GM10266 (cell line): Measurements from ENCODE around the gene FUT3.
A peak's percentile ranks its signal among the peaks of the same experiment; 100 is the strongest.

Source experiments
- DNase-seq: peaks from one replicate; pipeline ENCODE4 v3.0.0; 2012; ENCODE audit errors: extremely low spot score
- TF ChIP-seq, protein P1 (sequence below): IDR thresholded peaks from 2 replicates; pipeline ENCODE4 v1.5.1; 2012; ENCODE audit warnings: mild to moderate bottlenecking, low read depth; ENCODE audit not compliant: control insufficient read depth, insufficient read depth; ENCODE audit errors: missing control alignments

FUT3 gene

DNA sequence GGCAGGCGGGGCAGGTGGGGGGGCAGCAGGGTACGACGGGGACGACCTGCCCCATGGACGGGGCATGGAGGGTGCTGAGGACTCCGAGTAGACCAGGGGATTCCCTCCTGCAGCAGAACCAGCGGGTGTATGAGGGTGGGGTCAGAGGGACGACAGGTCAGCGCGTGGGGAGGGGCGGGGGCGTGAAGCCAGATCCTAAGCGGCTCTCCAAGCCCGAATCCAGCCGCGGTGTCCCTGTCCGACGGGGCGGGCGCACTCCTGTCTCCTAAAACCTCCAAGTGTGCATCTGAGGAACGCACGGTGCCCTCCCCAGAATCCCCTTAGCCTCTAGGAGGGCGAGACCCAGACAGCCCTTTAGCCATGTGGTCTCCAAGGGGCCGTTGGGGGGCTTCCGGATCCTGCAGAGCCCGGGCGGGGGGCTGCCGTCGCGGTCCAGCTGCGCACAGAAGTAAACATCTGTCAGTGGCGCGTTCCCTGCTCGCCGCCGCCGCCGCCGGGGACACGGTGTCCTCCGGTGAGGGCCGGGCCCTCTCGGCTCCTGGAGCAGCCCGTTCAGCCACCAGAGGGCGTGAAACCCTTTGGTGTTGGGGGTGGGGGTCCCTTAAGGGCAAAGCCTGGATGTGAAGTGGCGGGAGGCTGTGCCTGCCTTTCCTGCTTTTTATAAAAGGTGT, 45.7 kb downstream of the FUT3 start:
- peak; percentile 84 for DNase-seq
- TF ChIP-seq, protein P1, sequence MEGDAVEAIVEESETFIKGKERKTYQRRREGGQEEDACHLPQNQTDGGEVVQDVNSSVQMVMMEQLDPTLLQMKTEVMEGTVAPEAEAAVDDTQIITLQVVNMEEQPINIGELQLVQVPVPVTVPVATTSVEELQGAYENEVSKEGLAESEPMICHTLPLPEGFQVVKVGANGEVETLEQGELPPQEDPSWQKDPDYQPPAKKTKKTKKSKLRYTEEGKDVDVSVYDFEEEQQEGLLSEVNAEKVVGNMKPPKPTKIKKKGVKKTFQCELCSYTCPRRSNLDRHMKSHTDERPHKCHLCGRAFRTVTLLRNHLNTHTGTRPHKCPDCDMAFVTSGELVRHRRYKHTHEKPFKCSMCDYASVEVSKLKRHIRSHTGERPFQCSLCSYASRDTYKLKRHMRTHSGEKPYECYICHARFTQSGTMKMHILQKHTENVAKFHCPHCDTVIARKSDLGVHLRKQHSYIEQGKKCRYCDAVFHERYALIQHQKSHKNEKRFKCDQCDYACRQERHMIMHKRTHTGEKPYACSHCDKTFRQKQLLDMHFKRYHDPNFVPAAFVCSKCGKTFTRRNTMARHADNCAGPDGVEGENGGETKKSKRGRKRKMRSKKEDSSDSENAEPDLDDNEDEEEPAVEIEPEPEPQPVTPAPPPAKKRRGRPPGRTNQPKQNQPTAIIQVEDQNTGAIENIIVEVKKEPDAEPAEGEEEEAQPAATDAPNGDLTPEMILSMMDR, result peak; percentile 67

DNA sequence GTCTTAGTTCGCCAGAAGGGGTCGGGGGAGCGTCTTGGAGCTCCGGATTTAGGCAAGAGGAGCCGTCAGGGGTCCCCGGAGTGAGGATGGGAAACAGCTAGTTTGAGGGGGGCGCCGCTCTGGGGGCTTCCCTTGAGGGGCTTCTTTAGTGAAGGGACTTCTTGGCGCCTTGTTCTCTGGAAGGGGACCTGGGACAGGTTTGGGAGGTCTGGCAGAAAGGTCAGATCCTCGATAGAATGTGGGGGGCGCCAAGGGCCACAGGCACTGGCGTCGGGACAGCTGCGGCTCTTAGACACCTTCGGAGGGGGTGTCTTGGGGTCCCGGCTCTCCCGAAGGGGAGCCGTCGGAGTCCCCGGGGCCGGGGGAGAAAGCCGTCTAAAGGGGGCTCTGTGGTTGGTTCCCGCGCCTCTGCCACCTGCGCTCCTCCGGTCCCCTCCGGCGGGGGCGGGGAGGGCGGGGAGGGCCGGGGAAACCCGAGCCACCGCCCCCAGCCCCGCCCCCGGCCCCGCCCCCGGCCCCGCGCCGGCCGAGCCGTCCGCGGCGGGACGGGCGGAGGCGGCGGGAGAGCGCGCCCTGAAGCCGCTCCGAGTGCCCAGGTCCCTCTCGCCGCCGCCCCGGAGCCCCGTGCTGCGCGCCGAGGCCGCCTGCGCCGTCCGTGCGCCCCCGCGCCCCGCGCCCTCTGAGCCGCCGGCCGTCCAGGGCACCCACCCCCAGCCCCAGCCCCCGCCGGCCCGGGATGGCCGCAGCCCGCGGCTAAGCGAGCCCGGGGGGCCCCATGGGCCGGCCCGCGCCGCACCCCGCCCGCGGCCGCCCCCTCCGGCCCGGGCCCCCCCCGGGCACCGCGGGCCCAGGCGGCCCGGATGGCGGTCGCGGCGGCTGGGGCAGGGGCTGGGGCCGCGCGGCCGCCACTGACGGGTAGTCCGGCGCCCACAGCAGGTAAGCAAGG, 46.5 kb downstream of the FUT3 start, which contains the start of gene NRTN:
Gene NRTN, plus strand, starts transcription at position 552 of the 946 bp plus-strand sequence. CDS start 19,099 bp downstream, outside the sequence.
- TF ChIP-seq, protein P1, result no peak
- DNase-seq, result peak; percentile 92

DNA sequence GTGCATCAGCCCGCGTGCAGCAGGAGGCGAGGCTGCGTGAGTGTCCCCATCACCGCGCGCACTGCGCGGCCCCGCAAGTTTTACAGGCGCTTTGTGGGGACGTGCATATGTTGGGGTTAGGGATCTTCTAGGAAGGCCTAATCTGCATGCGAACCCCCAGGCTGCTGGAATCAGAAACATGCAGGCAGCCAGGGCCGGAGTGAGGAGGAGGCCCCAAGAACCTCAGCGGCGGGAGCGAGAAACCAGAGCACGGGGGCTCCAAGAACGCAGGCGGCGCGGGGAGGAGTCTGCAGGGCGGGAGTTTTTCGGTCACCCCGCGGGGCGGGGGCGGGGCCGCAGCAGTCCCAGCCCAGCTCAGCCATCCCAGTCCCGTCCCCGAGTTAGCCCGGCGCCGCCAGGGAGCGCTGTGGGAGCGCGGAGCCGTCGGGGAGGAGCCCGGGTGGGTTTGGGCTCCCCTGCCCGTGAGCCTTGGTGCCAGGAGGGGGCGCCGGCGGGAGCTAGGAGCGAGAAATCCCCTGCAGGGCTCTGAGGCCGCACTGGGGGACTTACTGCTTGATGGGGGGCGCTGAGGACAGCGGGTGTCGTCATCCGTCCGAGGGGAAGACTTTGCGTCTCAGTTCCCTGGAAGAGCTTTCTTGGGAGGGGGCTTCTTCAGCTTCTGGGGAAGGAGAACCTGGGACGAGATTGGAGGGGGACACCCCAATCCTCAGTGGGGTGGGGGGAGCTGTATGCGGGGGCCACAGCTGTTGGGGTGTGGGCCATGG, 47.3 kb downstream of the FUT3 start:
- TF ChIP-seq, protein P1, result peak; percentile 98
- DNase-seq, result peak; percentile 99

DNA sequence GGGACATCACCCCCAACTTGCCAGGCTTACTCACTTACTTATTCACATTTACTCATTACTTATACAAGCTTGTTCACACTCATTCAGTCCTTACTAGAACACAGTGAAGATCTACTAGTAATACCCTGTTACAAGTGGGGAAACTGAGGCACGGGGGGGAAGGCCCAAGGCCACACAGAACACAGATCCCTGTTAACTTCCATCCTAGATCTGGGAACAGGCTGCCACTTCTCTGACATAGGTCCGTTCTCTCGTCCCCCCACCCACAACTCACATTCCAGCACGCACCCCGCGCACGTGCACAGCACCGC, 47.9 kb downstream of the FUT3 start:
- TF ChIP-seq, protein P1, result no peak
- DNase-seq, result no peak

DNA sequence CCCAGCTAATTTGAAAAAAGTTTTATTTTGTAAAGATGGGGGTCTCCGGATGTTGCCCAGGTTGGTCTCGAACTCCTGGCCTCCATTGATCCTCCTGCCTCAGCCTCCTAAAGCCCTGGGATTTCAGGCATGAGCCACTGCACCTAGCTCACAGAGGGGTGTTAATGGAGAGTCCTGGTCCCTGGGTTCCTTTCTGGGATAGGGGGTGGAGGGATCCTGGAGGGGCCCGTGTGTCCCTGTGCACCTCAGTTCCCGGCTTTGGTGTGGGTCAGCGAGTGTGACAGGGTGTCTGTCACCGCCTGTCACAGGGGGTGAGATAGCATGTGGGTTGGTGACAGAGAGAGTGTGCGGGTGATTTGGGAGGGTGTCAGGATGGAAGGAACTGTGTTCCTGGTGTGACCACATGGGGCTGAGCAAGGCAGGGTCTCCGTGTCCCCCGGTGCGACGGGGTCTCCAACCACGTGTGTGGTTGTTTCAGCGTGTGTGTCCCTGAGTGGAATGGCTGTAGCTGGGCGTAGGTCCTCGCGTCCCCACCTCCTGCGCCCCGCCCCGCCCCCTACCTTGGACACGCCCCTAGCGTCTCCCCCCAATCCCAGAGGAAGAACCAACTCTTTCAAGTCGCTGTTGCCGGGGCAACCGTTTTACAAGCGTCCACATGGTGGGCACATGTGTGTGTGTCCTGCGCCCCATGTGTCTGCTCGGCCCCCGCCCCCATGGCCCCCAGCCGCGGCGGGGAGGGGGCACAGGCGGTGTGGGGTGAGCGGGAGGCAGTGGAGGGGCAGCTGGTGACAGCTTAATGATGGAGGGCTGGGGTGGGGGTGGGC, 49.2 kb downstream of the FUT3 start:
- TF ChIP-seq, protein P1, result no peak
- DNase-seq, result no peak

DNA sequence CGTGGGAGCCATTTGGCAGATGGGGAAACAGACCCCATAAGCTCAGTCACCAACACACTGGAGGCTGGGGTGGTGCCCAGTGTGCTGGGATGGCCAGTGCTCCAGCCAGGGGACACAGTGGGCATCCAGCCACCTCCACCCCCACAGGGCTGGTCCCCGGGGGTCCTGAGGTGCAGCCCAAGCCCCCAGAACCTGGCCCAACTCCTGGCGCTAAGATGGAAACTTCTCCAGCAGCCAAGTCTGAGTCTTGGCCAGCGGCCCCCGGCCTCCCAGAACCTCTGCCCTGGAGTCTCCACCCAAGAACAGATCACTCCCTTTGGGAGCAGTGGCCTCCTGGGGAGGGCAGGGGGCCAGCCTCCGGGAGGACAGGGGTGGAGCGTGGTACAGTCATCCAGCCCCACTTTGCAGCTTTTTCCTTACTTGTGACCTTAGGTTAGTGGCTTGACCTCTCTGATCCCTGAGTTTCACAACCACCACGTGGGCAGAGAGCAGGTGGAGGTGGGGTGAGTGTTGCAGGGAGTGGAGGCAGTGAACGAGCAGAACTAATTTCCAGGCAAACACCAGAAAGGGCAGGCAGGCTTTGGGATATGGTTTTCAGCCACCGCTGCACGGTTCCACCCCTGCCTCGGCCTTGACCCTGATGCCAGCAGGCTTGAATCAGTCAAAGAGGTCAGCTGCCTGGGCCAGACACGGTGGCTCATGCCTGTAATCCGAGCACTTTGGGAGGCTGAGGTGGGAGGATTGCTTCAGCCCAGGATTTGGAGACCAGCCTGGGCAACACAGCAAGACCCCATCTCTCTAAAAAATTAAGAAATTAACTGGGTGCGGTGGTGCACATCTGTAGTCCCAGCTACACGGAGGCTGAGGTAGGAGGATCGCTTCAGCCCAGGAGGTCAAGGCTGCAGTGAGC, 50.6 kb downstream of the FUT3 start:
- no peak for DNase-seq
- TF ChIP-seq, protein P1, result no peak
